Stomach (tissue), 19 donors: ENCODE results near the gene MPC1. TPM values are rescaled to one million over a fixed set of nuclear protein-coding genes. Genes with fewer than 3 reads are reported as not detected.

Source experiments
- DNase-seq, 2 donors: peaks; one replicate each; pipeline versions ENCODE4 v3.0.0 to v3.0.0-alpha.2; 2013 to 2019
- H3K27ac ChIP-seq, 5 donors: fragments of 200-600 bp in 4 of 5; sonication (generic) in 4 of 5; one replicate each; pipeline ENCODE4 v1.5.1; 2013 to 2019; ENCODE audit warnings: mild to moderate bottlenecking in 1 of 5, moderate library complexity in 1 of 5
- H3K27me3 ChIP-seq, 3 donors: fragments of 200-600 bp; sonication (generic); one replicate each; pipeline ENCODE4 v1.5.1; 2017 to 2019; ENCODE audit warnings: mixed run types in 1 of 3
- H3K36me3 ChIP-seq, 4 donors: fragments of 200-600 bp; sonication (generic); 1 replicate in 3 of 4; 2 replicates in 1 of 4; pipeline ENCODE4 v1.5.1; 2016 to 2019
- H3K4me1 ChIP-seq, 4 donors: fragments of 200-600 bp; sonication (generic); one replicate each; pipeline ENCODE4 v1.5.1; 2016 to 2019
- H3K4me3 ChIP-seq, 4 donors: fragments of 200-600 bp; sonication (generic) in 3 of 4; one replicate each; pipeline ENCODE4 v1.5.1; 2016 to 2019; ENCODE audit warnings: mild to moderate bottlenecking in 1 of 4
- H3K9me3 ChIP-seq, 4 donors: fragments of 200-600 bp; sonication (generic); one replicate each; pipeline ENCODE4 v1.5.1; 2016 to 2019
- CTCF ChIP-seq, 7 experiments: fragments of 450-650 bp in 4 of 7; fragments of 200-600 bp in 3 of 7; sonication (generic) in 3 of 7; IDR thresholded peaks; one replicate each; pipeline ENCODE4 v1.5.1; 2016 to 2019; ENCODE audit warnings: antibody characterized with exemption in 7 of 7, control low read depth in 2 of 7, mild to moderate bottlenecking in 1 of 7
- EP300 ChIP-seq: sonication (generic); formaldehyde crosslinking; IDR thresholded peaks from one replicate; pipeline ENCODE4 v1.6.1; 2017; ENCODE audit warnings: antibody characterized with exemption
- POLR2A ChIP-seq, 4 donors: fragments of 450-650 bp; IDR thresholded peaks; one replicate each; pipeline ENCODE4 v1.6.1; 2016; ENCODE audit warnings: antibody characterized with exemption in 4 of 4, control low read depth in 2 of 4, mild to moderate bottlenecking in 1 of 4, moderate library complexity in 1 of 4
- POLR2AphosphoS5 ChIP-seq, 3 donors: sonication (generic); formaldehyde crosslinking; IDR thresholded peaks; one replicate each; pipeline ENCODE4 v1.6.1; 2016; ENCODE audit warnings: antibody characterized with exemption in 3 of 3
- WGBS, 5 donors: extraction: QIAGEN DNeasy Blood & Tissue Kit in 3 of 5; methylation state at CpG; one replicate each; pipeline versions ENCODE4 v1.1.5 to v1.1.7; 2013 to 2018; 5-methylcytosine and 5-hydroxymethylcytosine counted together
- intact Hi-C: fragments of 100-400 bp; cut with DNase I; formaldehyde crosslinking; loops from one replicate; pipeline ENCODE4 v1.15.1; 2023; ENCODE audit warnings: low total_unique reads
- long read RNA-seq, 10 donors: transcript quantifications; one replicate each; lab custom pipeline, GENCODE V29; 2026
- polyA plus RNA-seq, 3 donors: library from polyadenylated mRNA; stranded (reverse); fragments of 200-250 nt; gene quantifications; one replicate each; pipeline ENCODE4 v1.2.3, GENCODE V29; 2013
- total RNA-seq, 5 donors: library from RNA; depleted of rRNA; stranded (reverse); fragments of >200 nt; gene quantifications; one replicate each; pipeline versions ENCODE4 v1.1.0 to v1.2.3, GENCODE V29; 2014 to 2016
- donor health status: healthy with polysubstance abuse.
- donor health status: Bipolar disorder and iron deficiency.
- donor health status: healthy.

Gene MPC1
- 100 to 1,000 TPM in 1 of 5 donors, 10 to 100 TPM in 4; 48.4 to 120 (median 88.1) TPM for total RNA-seq
- 100 to 1,000 TPM in 2 of 3 donors, 10 to 100 TPM in 1; 64.7 to 188 (median 155) TPM for polyA plus RNA-seq
- long read RNA-seq, donor 1, partial matches to known transcripts, result 0 of 28 reads
- long read RNA-seq, donor 1, other reads (novel, unspliced or antisense), result 28 of 28 reads
- long read RNA-seq, donor 2, partial matches to known transcripts, result 0 of 24 reads
- long read RNA-seq, donor 2, other reads (novel, unspliced or antisense), result 23 of 24 reads
- long read RNA-seq, donor 3, partial matches to known transcripts, result 0 of 30 reads
- long read RNA-seq, donor 3, other reads (novel, unspliced or antisense), result 30 of 30 reads
- long read RNA-seq, donor 4, result 0 reads
- long read RNA-seq, donor 5, partial matches to known transcripts, result 0 of 31 reads
- long read RNA-seq, donor 5, other reads (novel, unspliced or antisense), result 31 of 31 reads
- long read RNA-seq, donor 6, partial matches to known transcripts, result 135 of 137 reads
- long read RNA-seq, donor 6, other reads (novel, unspliced or antisense), result 0 of 137 reads
- long read RNA-seq, donor 7, partial matches to known transcripts, result 5 of 41 reads
- long read RNA-seq, donor 7, other reads (novel, unspliced or antisense), result 36 of 41 reads
- long read RNA-seq, donor 8, partial matches to known transcripts, result 5 of 57 reads
- long read RNA-seq, donor 8, other reads (novel, unspliced or antisense), result 52 of 57 reads
- long read RNA-seq, donor 9, partial matches to known transcripts, result 0 of 34 reads
- long read RNA-seq, donor 9, other reads (novel, unspliced or antisense), result 33 of 34 reads
- long read RNA-seq, donor 10, partial matches to known transcripts, result 0 of 12 reads
- long read RNA-seq, donor 10, other reads (novel, unspliced or antisense), result 12 of 12 reads

- H3K9me3 ChIP-seq, result no peaks in the 10 kb centered on the region
- H3K27ac ChIP-seq, result peak within 1 kb of the TSS; percentile 93 to 98 (median 97)
- DNase-seq, result peak; percentile 98 to 99
- peak within 1 kb of the TSS; percentile 76 to 96 (median 88) for H3K4me3 ChIP-seq
- H3K4me1 ChIP-seq, result peaks cover 15 to 40% (median 38%) of the 10 kb centered on the region in 4 donors
- intact Hi-C loops, result no loop called here
- H3K36me3 ChIP-seq, result no peaks in the 10 kb centered on the region
- 0 to 1% (median 0%) methylated on average over 26 to 94 of the region's 94 CpGs for WGBS, 5 donors
- TF ChIP-seq EP300, result no peak
- TF ChIP-seq POLR2AphosphoS5 (IDR thresholded peaks at IDR 0.05), result peak; percentile 80 to 92 (median 86)
- peak in 1 of 4 donors; percentile 23 for TF ChIP-seq POLR2A (IDR thresholded peaks at IDR 0.05)
- no peaks in the 10 kb centered on the region for H3K27me3 ChIP-seq
Measured at GRCh38 chr6:166382933-166383801, at the start of gene MPC1. Gene MPC1 (minus strand): TSS chr6:166382940. CDS start chr6:166382876, 64 bp downstream.

GRCh38 chr6:166430269-166430668 lies 47.5 kb upstream of the MPC1 start:
- H3K36me3 ChIP-seq, result peaks cover 28 to 56% (median 46%) of the 10 kb centered on the region in 4 donors
- no peaks in the 10 kb centered on the region for H3K9me3 ChIP-seq
- intact Hi-C loops, result no loop called here
- DNase-seq, result no peak
- WGBS, 5 donors, result 95 to 99% (median 97%) methylated on average over 16 to 17 of the region's 17 CpGs
- TF ChIP-seq CTCF (IDR thresholded peaks at IDR 0.05) (no peak), EP300 (no peak), POLR2A (IDR thresholded peaks at IDR 0.05) (no peak), POLR2AphosphoS5 (IDR thresholded peaks at IDR 0.05) (no peak)
- no peaks in the 10 kb centered on the region for H3K27me3 ChIP-seq
- H3K4me1 ChIP-seq, result no peaks in the 10 kb centered on the region
- H3K27ac ChIP-seq, result no peak overlapping the region
- H3K4me3 ChIP-seq, result no peak overlapping the region

GRCh38 chr6:166424431-166424830 lies 41.7 kb upstream of the MPC1 start:
- peaks cover 30 to 64% (median 59%) of the 10 kb centered on the region in 4 donors for H3K36me3 ChIP-seq
- TF ChIP-seq EP300 (no peak), POLR2A (IDR thresholded peaks at IDR 0.05) (no peak), POLR2AphosphoS5 (IDR thresholded peaks at IDR 0.05) (no peak), CTCF (IDR thresholded peaks at IDR 0.05) (no peak)
- intact Hi-C loops, result no loop called here
- H3K4me1 ChIP-seq, result peaks cover 0 to 13% (median 0%) of the 10 kb centered on the region in 4 donors
- no peak overlapping the region for H3K4me3 ChIP-seq
- H3K27ac ChIP-seq, result no peak overlapping the region
- H3K9me3 ChIP-seq, result no peaks in the 10 kb centered on the region
- 89 to 94% (median 93%) methylated on average over 12 of the region's 12 CpGs for whole genome bisulfite sequencing, 5 donors
- peak in 1 of 2 donors; percentile 38 for DNase-seq
- no peaks in the 10 kb centered on the region for H3K27me3 ChIP-seq

- 90 to 97% (median 93%) methylated on average over 5 to 7 of the region's 7 CpGs for WGBS, 5 donors
- intact Hi-C loops, result no loop called here
- Histone ChIP-seq H3K4me3 (no peak overlapping the region), H3K9me3 (no peaks in the 10 kb centered on the region), H3K4me1 (peaks cover 0 to 13% (median 0%) of the 10 kb centered on the region in 4 donors), H3K36me3 (peaks cover 33 to 65% (median 61%) of the 10 kb centered on the region in 4 donors), H3K27me3 (no peaks in the 10 kb centered on the region), H3K27ac (no peak overlapping the region)
- no peak for DNase-seq
- TF ChIP-seq POLR2A (IDR thresholded peaks at IDR 0.05) (no peak), EP300 (no peak), POLR2AphosphoS5 (IDR thresholded peaks at IDR 0.05) (no peak), CTCF (IDR thresholded peaks at IDR 0.05) (no peak)
Measured at GRCh38 chr6:166423781-166424180, 41.0 kb upstream of the MPC1 start.
